NB4 (cell line): Measurements from ENCODE around the gene HIC1.
A peak's percentile ranks its signal among the peaks of the same experiment; 100 is the strongest.

Experiments used
- DNase-seq: peaks from one replicate; pipeline ENCODE4 v3.0.0; 2010; ENCODE audit warnings: low read depth
- H3K4me3 ChIP-seq: one replicate; pipeline ENCODE4 v1.5.1; 2011; ENCODE audit warnings: mild to moderate bottlenecking, low read depth, low read length, moderate library complexity
- CTCF ChIP-seq: IDR thresholded peaks from one replicate; pipeline ENCODE4 v1.5.1; 2012; ENCODE audit warnings: low read depth, low read length
- MAX ChIP-seq: IDR thresholded peaks from 2 replicates; pipeline ENCODE4 v1.6.1; 2011; ENCODE audit warnings: low read depth, low read length
- MYC ChIP-seq: IDR thresholded peaks from 2 replicates; pipeline ENCODE4 v1.6.1; 2011; ENCODE audit warnings: low read depth, low read length
- POLR2A ChIP-seq: IDR thresholded peaks from 2 replicates; pipeline ENCODE4 v1.6.1; 2011; ENCODE audit warnings: mild to moderate bottlenecking; ENCODE audit not compliant: insufficient read length; ENCODE audit errors: extremely low read depth

Gene HIC1

GRCh38 chr17:2030779-2031163 is 24.1 kb upstream of the HIC1 start:
- TF ChIP-seq MAX (no peak), MYC (peak; percentile 48; the same call in 1 of the 2 replicates), POLR2A (no peak), CTCF (peak; percentile 49)
- DNase-seq, result peak; percentile 85

GRCh38 chr17:2033153-2033552 is 21.8 kb upstream of the HIC1 start:
- DNase-seq, result no peak
- no peak overlapping the region for H3K4me3 ChIP-seq
- no peak for TF ChIP-seq MYC
- TF ChIP-seq CTCF, result no peak
- TF ChIP-seq MAX, result no peak

More at GRCh38 chr17:2030779-2031163, 24.1 kb upstream of the HIC1 start:
- peak overlapping the region; percentile 79 for H3K4me3 ChIP-seq

GRCh38 chr17:2034157-2034556 is 20.7 kb upstream of the HIC1 start:
- peak; percentile 41 for DNase-seq
- H3K4me3 ChIP-seq, result no peak overlapping the region
- TF ChIP-seq MYC, result no peak
- TF ChIP-seq MAX, result no peak
- no peak for TF ChIP-seq CTCF
- TF ChIP-seq POLR2A, result no peak

GRCh38 chr17:2034806-2035540 is 19.9 kb upstream of the HIC1 start:
- no peak for TF ChIP-seq MYC
- TF ChIP-seq CTCF, result no peak
- no peak for TF ChIP-seq MAX
- no peak for TF ChIP-seq POLR2A
- H3K4me3 ChIP-seq, result no peak overlapping the region
- DNase-seq, result no peak

- DNase-seq, result no peak
Measured at GRCh38 chr17:2035541-2036488, 19.1 kb upstream of the HIC1 start.

More at GRCh38 chr17:2035541-2036488, 19.1 kb upstream of the HIC1 start:
- TF ChIP-seq POLR2A, result no peak
- no peak for TF ChIP-seq CTCF
- no peak for TF ChIP-seq MAX
- no peak for TF ChIP-seq MYC
- H3K4me3 ChIP-seq, result no peak overlapping the region
